Smooth muscle cell (in vitro differentiated cells): ENCODE results near the gene PRKD3. TPM values are rescaled to one million over a fixed set of nuclear protein-coding genes. Genes with fewer than 3 reads are reported as not detected.

ENCODE experiments used
- DNase-seq: peaks from one replicate; lab custom pipeline; 2025; ENCODE audit not compliant: unreplicated experiment; lab: John Stamatoyannopoulos, UW
- H2AFZ ChIP-seq: fragments of 200-600 bp; sonication (generic); 2 replicates; pipeline ENCODE4 v1.6.0; 2016; ENCODE audit warnings: antibody characterized with exemption, low read depth, mild to moderate bottlenecking
- H3F3A ChIP-seq: fragments of 200-600 bp; sonication (generic); 2 replicates; pipeline ENCODE4 v1.6.0; 2017; ENCODE audit warnings: antibody characterized with exemption, low read depth
- H3K27ac ChIP-seq: fragments of 200-600 bp; sonication (generic); 2 replicates; pipeline ENCODE4 v1.5.1; 2016; ENCODE audit warnings: low read depth, mild to moderate bottlenecking
- H3K27me3 ChIP-seq: fragments of 200-600 bp; sonication (generic); 2 replicates; pipeline ENCODE4 v1.6.1; 2016; ENCODE audit warnings: low read depth, mild to moderate bottlenecking
- H3K36me3 ChIP-seq: fragments of 200-600 bp; sonication (generic); 2 replicates; pipeline ENCODE4 v1.5.1; 2016; ENCODE audit warnings: low read depth
- H3K4me1 ChIP-seq: fragments of 200-600 bp; sonication (generic); 2 replicates; pipeline ENCODE4 v1.5.1; 2016; ENCODE audit warnings: low read depth
- H3K4me2 ChIP-seq: fragments of 200-600 bp; sonication (generic); 2 replicates; pipeline ENCODE4 v1.6.0; 2016; ENCODE audit warnings: mild to moderate bottlenecking
- H3K4me3 ChIP-seq: fragments of 200-600 bp; sonication (generic); 2 replicates; pipeline ENCODE4 v1.5.1; 2016; ENCODE audit warnings: mild to moderate bottlenecking
- H3K79me2 ChIP-seq: fragments of 200-600 bp; sonication (generic); 2 replicates; pipeline ENCODE4 v1.6.0; 2016; ENCODE audit warnings: low read depth, mild to moderate bottlenecking
- H3K9ac ChIP-seq: fragments of 200-600 bp; sonication (generic); 2 replicates; pipeline ENCODE4 v1.6.0; 2016; ENCODE audit warnings: low read depth
- H3K9me3 ChIP-seq: fragments of 200-600 bp; sonication (generic); replicated peaks from 2 replicates; pipeline ENCODE4 v1.5.1; 2016; ENCODE audit warnings: low read depth
- H4K20me1 ChIP-seq: fragments of 200-600 bp; sonication (generic); 2 replicates; pipeline ENCODE4 v1.6.0; 2016; ENCODE audit warnings: low read depth
- WGBS: methylation state at CpG from one replicate; pipeline ENCODE4 v1.1.7; 2016; ENCODE audit warnings: low lambda C conversion rate; 5-methylcytosine and 5-hydroxymethylcytosine counted together
- polyA plus RNA-seq: library from polyadenylated mRNA; unstranded; fragments of >200 nt; fragmentation: Nextera tagmentation; extraction: Ambion mirVana; gene quantifications from 2 replicates; pipeline ENCODE4 v1.2.1, GENCODE V29; 2016
- total RNA-seq: library from RNA; depleted of rRNA; stranded (reverse); fragments of >200 nt; gene quantifications from 2 replicates; pipeline ENCODE4 v1.2.3, GENCODE V29; 2014
- TF ChIP-seq, protein P1 (sequence below): fragments of 200-600 bp; sonication (generic); IDR thresholded peaks from 2 replicates; pipeline ENCODE4 v1.5.1; 2017; ENCODE audit warnings: borderline replicate concordance, mild to moderate bottlenecking, antibody characterized with exemption; ENCODE audit not compliant: insufficient read depth, poor library complexity, severe bottlenecking

Gene PRKD3
- total and polyA plus RNA-seq, 2 experiments from 2014 or later = 18.8 to 73.4 TPM

DNA sequence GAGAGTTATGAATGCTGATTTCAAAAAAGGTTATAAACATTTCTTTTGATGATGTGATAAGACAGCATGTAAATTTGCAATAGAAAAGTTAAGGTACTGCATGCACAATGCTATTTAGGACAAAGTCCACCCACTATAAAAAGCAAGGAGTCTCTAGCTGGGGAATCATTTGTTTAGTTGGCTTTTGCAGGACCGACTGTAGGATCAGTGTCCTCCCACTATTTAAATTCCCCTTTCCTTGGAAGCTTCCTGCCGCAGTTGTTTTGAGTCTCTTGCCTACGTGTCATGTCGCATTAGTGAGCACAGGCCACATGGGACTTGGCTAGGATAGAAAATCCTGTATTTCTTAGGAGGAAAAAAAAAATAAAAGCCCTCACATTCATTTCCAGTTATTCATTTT is 32.9 kb upstream of the PRKD3 start:
- H3K9me3 ChIP-seq = no peaks in the 10 kb centered on the region
- H3K4me3 ChIP-seq = no peak overlapping the region
- no peaks in the 10 kb centered on the region for H3K27me3 ChIP-seq
- peak overlapping the region; percentile 7 for H3K4me2 ChIP-seq
- peak overlapping the region; percentile 81 for H2AFZ ChIP-seq
- no peak for DNase-seq
- TF ChIP-seq, protein P1, sequence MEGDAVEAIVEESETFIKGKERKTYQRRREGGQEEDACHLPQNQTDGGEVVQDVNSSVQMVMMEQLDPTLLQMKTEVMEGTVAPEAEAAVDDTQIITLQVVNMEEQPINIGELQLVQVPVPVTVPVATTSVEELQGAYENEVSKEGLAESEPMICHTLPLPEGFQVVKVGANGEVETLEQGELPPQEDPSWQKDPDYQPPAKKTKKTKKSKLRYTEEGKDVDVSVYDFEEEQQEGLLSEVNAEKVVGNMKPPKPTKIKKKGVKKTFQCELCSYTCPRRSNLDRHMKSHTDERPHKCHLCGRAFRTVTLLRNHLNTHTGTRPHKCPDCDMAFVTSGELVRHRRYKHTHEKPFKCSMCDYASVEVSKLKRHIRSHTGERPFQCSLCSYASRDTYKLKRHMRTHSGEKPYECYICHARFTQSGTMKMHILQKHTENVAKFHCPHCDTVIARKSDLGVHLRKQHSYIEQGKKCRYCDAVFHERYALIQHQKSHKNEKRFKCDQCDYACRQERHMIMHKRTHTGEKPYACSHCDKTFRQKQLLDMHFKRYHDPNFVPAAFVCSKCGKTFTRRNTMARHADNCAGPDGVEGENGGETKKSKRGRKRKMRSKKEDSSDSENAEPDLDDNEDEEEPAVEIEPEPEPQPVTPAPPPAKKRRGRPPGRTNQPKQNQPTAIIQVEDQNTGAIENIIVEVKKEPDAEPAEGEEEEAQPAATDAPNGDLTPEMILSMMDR = no peak
- no peaks in the 10 kb centered on the region for H4K20me1 ChIP-seq
- H3K27ac ChIP-seq = peak overlapping the region; percentile 51
- H3K79me2 ChIP-seq = no peaks in the 10 kb centered on the region
- H3K36me3 ChIP-seq = no peaks in the 10 kb centered on the region
- H3K4me1 ChIP-seq = no peaks in the 10 kb centered on the region
- no peak overlapping the region for H3K9ac ChIP-seq
- no peaks in the 10 kb centered on the region for H3F3A ChIP-seq
- 28% methylated on average over 4 of the region's 4 CpGs for WGBS

DNA sequence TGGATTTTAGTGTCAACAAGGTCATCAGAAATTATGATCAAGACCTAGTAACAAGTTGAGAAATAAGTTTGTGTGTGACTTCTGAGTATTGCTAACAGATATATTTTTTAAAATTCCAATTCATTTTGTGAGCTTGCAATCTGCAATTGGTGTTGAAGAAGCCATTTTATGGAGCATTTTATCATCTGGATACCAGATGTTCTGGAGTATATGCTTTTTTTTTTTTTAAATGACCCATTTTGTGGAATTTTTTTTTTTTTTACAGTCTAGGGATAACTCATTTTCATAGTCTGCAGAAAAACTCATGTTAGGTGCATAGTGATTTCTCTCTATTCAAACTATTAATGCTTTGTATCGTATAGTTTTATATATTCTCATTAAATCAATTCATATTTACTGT is 32.4 kb upstream of the PRKD3 start:
- peak overlapping the region; percentile 7 for H3K4me2 ChIP-seq
- no peaks in the 10 kb centered on the region for H4K20me1 ChIP-seq
- WGBS = 100% methylated on average over 1 of the region's 1 CpG
- H3K9me3 ChIP-seq = no peaks in the 10 kb centered on the region
- TF ChIP-seq, protein P1 = no peak
- H2AFZ ChIP-seq = peak overlapping the region; percentile 81
- H3K27me3 ChIP-seq = no peaks in the 10 kb centered on the region
- no peaks in the 10 kb centered on the region for H3K4me1 ChIP-seq
- no peak overlapping the region for H3K27ac ChIP-seq
- no peak overlapping the region for H3K9ac ChIP-seq
- no peak for DNase-seq
- no peaks in the 10 kb centered on the region for H3K36me3 ChIP-seq
- H3K4me3 ChIP-seq = no peak overlapping the region
- H3K79me2 ChIP-seq = no peaks in the 10 kb centered on the region
- H3F3A ChIP-seq = no peaks in the 10 kb centered on the region

DNA sequence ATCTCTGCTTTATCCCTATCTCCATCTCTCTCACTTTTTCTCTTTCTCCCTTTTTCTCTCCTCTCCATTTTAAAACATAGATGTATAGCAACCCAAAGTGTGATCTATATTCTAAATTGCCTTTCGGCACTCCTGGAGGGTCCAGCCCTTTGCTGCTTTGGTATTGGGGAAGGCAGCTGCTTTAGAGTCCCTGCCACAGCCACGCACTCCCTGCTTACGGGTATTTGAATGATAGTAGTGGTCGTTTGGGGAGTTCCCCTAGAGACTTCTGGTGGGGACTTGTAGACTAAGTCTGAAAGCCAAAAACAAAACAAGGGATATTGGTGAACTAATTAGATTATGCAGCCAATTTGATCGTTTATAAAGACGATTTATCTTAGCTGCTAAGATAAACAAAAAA is 31.7 kb upstream of the PRKD3 start:
- no peak for DNase-seq
- Histone ChIP-seq H3K9ac (no peak overlapping the region), H3K79me2 (no peaks in the 10 kb centered on the region), H3K4me3 (no peak overlapping the region), H3K4me2 (no peak overlapping the region), H4K20me1 (no peaks in the 10 kb centered on the region), H3K27ac (no peak overlapping the region), H2AFZ (no peak overlapping the region), H3K27me3 (no peaks in the 10 kb centered on the region), H3F3A (no peaks in the 10 kb centered on the region), H3K4me1 (no peaks in the 10 kb centered on the region), H3K36me3 (no peaks in the 10 kb centered on the region), H3K9me3 (no peaks in the 10 kb centered on the region)
- 82% methylated on average over 6 of the region's 6 CpGs for WGBS
- TF ChIP-seq, protein P1 = no peak

DNA sequence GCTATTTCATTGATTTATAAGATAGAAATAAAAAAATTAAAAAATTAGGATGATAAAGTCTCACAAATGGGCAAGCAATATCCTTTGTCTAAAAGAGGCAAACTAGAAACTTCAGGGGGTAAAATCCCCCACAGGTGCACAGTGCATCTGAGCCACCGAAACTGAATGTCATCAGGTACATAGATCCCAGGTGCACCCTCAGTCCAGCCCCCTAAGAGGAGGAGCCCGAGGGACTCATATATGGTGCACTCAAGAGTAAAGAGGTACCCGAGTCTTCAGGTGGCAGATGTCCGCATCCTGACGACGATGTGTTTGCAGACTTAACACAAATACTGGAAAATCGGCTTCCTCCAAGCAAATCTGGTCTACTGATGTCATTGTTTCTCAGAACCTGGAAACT is 31.1 kb upstream of the PRKD3 start:
- Histone ChIP-seq H3K27ac (no peak overlapping the region), H3K4me2 (no peak overlapping the region), H3K9ac (no peak overlapping the region), H3K27me3 (no peaks in the 10 kb centered on the region), H3K4me3 (no peak overlapping the region), H3F3A (no peaks in the 10 kb centered on the region), H4K20me1 (no peaks in the 10 kb centered on the region), H3K79me2 (no peaks in the 10 kb centered on the region), H3K4me1 (no peaks in the 10 kb centered on the region), H3K9me3 (no peaks in the 10 kb centered on the region), H3K36me3 (no peaks in the 10 kb centered on the region), H2AFZ (no peak overlapping the region)
- TF ChIP-seq, protein P1 = no peak
- DNase-seq = no peak
- WGBS = 94% methylated on average over 7 of the region's 7 CpGs
